Vagina (tissue), 2 donors: ENCODE data around the gene CNTNAP3B.
"Not testable (repeated sequence)": the region's sequence is repeated elsewhere in the genome, so short reads cannot be mapped to it uniquely, and the experiment has no call there.

Experiments
- POLR2A ChIP-seq, 2 donors: fragments of 450-650 bp; IDR thresholded peaks; one replicate each; pipeline ENCODE4 v1.6.1; 2017; ENCODE audit warnings: antibody characterized with exemption in 2 of 2, mild to moderate bottlenecking in 2 of 2, moderate library complexity in 2 of 2
- POLR2AphosphoS5 ChIP-seq, 2 donors: sonication (generic); formaldehyde crosslinking; IDR thresholded peaks; one replicate each; pipeline ENCODE4 v1.9.0; 2017; ENCODE audit warnings: antibody characterized with exemption in 2 of 2, mild to moderate bottlenecking in 2 of 2, low read depth in 1 of 2; ENCODE audit not compliant: insufficient read depth in 1 of 2
- TF ChIP-seq, protein P1 (sequence below), 3 experiments: fragments of 450-650 bp in 2 of 3; fragments of 200-600 bp in 1 of 3; sonication (generic) in 1 of 3; IDR thresholded peaks; one replicate each; pipeline ENCODE4 v1.5.1; 2017 to 2019; ENCODE audit warnings: antibody characterized with exemption in 3 of 3, mild to moderate bottlenecking in 2 of 3, moderate library complexity in 2 of 3

- TF ChIP-seq POLR2A (IDR thresholded peaks at IDR 0.05); POLR2AphosphoS5 (IDR thresholded peaks at IDR 0.05; ENCODE audit: insufficient read depth in 1 of 2, low read depth in 1 of 2): not testable (repeated sequence)
- TF ChIP-seq, protein P1, sequence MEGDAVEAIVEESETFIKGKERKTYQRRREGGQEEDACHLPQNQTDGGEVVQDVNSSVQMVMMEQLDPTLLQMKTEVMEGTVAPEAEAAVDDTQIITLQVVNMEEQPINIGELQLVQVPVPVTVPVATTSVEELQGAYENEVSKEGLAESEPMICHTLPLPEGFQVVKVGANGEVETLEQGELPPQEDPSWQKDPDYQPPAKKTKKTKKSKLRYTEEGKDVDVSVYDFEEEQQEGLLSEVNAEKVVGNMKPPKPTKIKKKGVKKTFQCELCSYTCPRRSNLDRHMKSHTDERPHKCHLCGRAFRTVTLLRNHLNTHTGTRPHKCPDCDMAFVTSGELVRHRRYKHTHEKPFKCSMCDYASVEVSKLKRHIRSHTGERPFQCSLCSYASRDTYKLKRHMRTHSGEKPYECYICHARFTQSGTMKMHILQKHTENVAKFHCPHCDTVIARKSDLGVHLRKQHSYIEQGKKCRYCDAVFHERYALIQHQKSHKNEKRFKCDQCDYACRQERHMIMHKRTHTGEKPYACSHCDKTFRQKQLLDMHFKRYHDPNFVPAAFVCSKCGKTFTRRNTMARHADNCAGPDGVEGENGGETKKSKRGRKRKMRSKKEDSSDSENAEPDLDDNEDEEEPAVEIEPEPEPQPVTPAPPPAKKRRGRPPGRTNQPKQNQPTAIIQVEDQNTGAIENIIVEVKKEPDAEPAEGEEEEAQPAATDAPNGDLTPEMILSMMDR (IDR thresholded peaks at IDR 0.05): not testable (repeated sequence)
These were observed 223.7 kb downstream of the CNTNAP3B start for GRCh38 chr9:41905488-41905887.
